Gastroesophageal sphincter (tissue), 3 donors: ENCODE data around the gene DNAH10.

Source experiments
- CTCF ChIP-seq, 4 experiments: fragments of 200-600 bp in 2 of 4; fragments of 450-650 bp in 2 of 4; sonication (generic) in 1 of 4; IDR thresholded peaks; one replicate each; pipeline ENCODE4 v1.5.1; 2017 to 2019; ENCODE audit warnings: antibody characterized with exemption in 4 of 4, mild to moderate bottlenecking in 2 of 4, moderate library complexity in 2 of 4
- EP300 ChIP-seq: sonication (generic); formaldehyde crosslinking; IDR thresholded peaks from one replicate; pipeline ENCODE4 v1.6.1; 2017; ENCODE audit warnings: antibody characterized with exemption, mild to moderate bottlenecking
- POLR2A ChIP-seq, 2 donors: fragments of 450-650 bp; IDR thresholded peaks; one replicate each; pipeline ENCODE4 v1.6.1; 2017; ENCODE audit warnings: antibody characterized with exemption in 2 of 2, mild to moderate bottlenecking in 2 of 2, moderate library complexity in 1 of 2

- TF ChIP-seq EP300 (no peak), CTCF (IDR thresholded peaks at IDR 0.05) (no peak), POLR2A (IDR thresholded peaks at IDR 0.05) (no peak)
These were observed 137.3 kb downstream of the DNAH10 start for GRCh38 chr12:123899368-123899767.
